ENCODE data around the gene DPP6. TPM values are rescaled to one million over a fixed set of nuclear protein-coding genes. Genes with fewer than 3 reads are reported as not detected.

The DPP6 gene
- total RNA-seq, 1 donor from 2014 or later = not detected

- no peaks in the 10 kb centered on the region for H3K4me1 Mint-ChIP-seq
- intact Hi-C loops (cut with micrococcal nuclease) = no loop called here
- no peaks in the 10 kb centered on the region for H3K27me3 Mint-ChIP-seq
Observed at GRCh38 chr7:154383045-154383444, 330.8 kb downstream of the DPP6 start.

GRCh38 chr7:154385214-154385613, 333.0 kb downstream of the DPP6 start:
- Mint-ChIP-seq H3K9me3 (peaks cover 5% of the 10 kb centered on the region), H3K4me3 (no peak overlapping the region), H3K4me1 (no peaks in the 10 kb centered on the region), H3K27me3 (no peaks in the 10 kb centered on the region), H3K27ac (no peak overlapping the region), H3K36me3 (ENCODE audit: low read depth) (no peaks in the 10 kb centered on the region)
- intact Hi-C loops (cut with micrococcal nuclease) = no loop called here
- DNase-seq = no peak

More at GRCh38 chr7:154383045-154383444, 330.8 kb downstream of the DPP6 start:
- DNase-seq = no peak
- Mint-ChIP-seq H3K9me3 (peaks cover 5% of the 10 kb centered on the region), H3K27ac (no peak overlapping the region), H3K4me3 (no peak overlapping the region), H3K36me3 (ENCODE audit: low read depth) (no peaks in the 10 kb centered on the region)

GRCh38 chr7:154387252-154387651, 335.1 kb downstream of the DPP6 start:
- Mint-ChIP-seq H3K9me3 (peaks cover 5% of the 10 kb centered on the region), H3K4me3 (no peak overlapping the region), H3K4me1 (no peaks in the 10 kb centered on the region), H3K27me3 (no peaks in the 10 kb centered on the region), H3K36me3 (ENCODE audit: low read depth) (no peaks in the 10 kb centered on the region), H3K27ac (no peak overlapping the region)
- DNase-seq = no peak
- intact Hi-C loops (cut with micrococcal nuclease) = no loop called here

- DNase-seq = no peak
- no peaks in the 10 kb centered on the region for H3K4me1 Mint-ChIP-seq
- H3K27ac Mint-ChIP-seq = no peak overlapping the region
- H3K4me3 Mint-ChIP-seq = no peak overlapping the region
- H3K9me3 Mint-ChIP-seq = peaks cover 5% of the 10 kb centered on the region
- H3K27me3 Mint-ChIP-seq = no peaks in the 10 kb centered on the region
- intact Hi-C loops (cut with micrococcal nuclease) = no loop called here
- no peaks in the 10 kb centered on the region for H3K36me3 Mint-ChIP-seq (ENCODE audit: low read depth)
Observed at GRCh38 chr7:154388412-154388811, 336.2 kb downstream of the DPP6 start.

GRCh38 chr7:154388999-154389398, 336.8 kb downstream of the DPP6 start:
- no peaks in the 10 kb centered on the region for H3K4me1 Mint-ChIP-seq
- intact Hi-C loops (cut with micrococcal nuclease) = no loop called here
- H3K9me3 Mint-ChIP-seq = peaks cover 3% of the 10 kb centered on the region
- H3K4me3 Mint-ChIP-seq = no peak overlapping the region
- no peaks in the 10 kb centered on the region for H3K27me3 Mint-ChIP-seq
- DNase-seq = no peak
- no peak overlapping the region for H3K27ac Mint-ChIP-seq
- no peaks in the 10 kb centered on the region for H3K36me3 Mint-ChIP-seq (ENCODE audit: low read depth)

- H3K27ac Mint-ChIP-seq = no peak overlapping the region
- no peaks in the 10 kb centered on the region for H3K9me3 Mint-ChIP-seq
- H3K27me3 Mint-ChIP-seq = no peaks in the 10 kb centered on the region
- H3K4me3 Mint-ChIP-seq = no peak overlapping the region
- H3K4me1 Mint-ChIP-seq = no peaks in the 10 kb centered on the region
- intact Hi-C loops (cut with micrococcal nuclease) = no loop called here
- DNase-seq = no peak
- H3K36me3 Mint-ChIP-seq (ENCODE audit: low read depth) = no peaks in the 10 kb centered on the region
Observed at GRCh38 chr7:154390961-154391360, 338.8 kb downstream of the DPP6 start.

GRCh38 chr7:154394804-154395203, 342.6 kb downstream of the DPP6 start:
- Mint-ChIP-seq H3K9me3 (no peaks in the 10 kb centered on the region), H3K4me1 (no peaks in the 10 kb centered on the region), H3K36me3 (ENCODE audit: low read depth) (no peaks in the 10 kb centered on the region), H3K27ac (no peak overlapping the region), H3K27me3 (no peaks in the 10 kb centered on the region), H3K4me3 (no peak overlapping the region)
- no peak for DNase-seq
- intact Hi-C loops (cut with micrococcal nuclease) = no loop called here

- no peak overlapping the region for H3K4me3 Mint-ChIP-seq
- DNase-seq = no peak
- no peaks in the 10 kb centered on the region for H3K4me1 Mint-ChIP-seq
- H3K27me3 Mint-ChIP-seq = no peaks in the 10 kb centered on the region
- intact Hi-C loops (cut with micrococcal nuclease) = no loop called here
- H3K27ac Mint-ChIP-seq = no peak overlapping the region
- H3K9me3 Mint-ChIP-seq = peaks cover 3% of the 10 kb centered on the region
- no peaks in the 10 kb centered on the region for H3K36me3 Mint-ChIP-seq (ENCODE audit: low read depth)
Observed at GRCh38 chr7:154406312-154406711, 354.1 kb downstream of the DPP6 start.

GRCh38 chr7:154409703-154410311, 357.6 kb downstream of the DPP6 start:
- H3K4me3 Mint-ChIP-seq = no peak overlapping the region
- no peaks in the 10 kb centered on the region for H3K27me3 Mint-ChIP-seq
- H3K4me1 Mint-ChIP-seq = no peaks in the 10 kb centered on the region
- no peaks in the 10 kb centered on the region for H3K36me3 Mint-ChIP-seq (ENCODE audit: low read depth)
- H3K27ac Mint-ChIP-seq = no peak overlapping the region
- peak; percentile 61 for DNase-seq
- H3K9me3 Mint-ChIP-seq = no peaks in the 10 kb centered on the region
- intact Hi-C loops (cut with micrococcal nuclease) = no loop called here

- intact Hi-C loops (cut with micrococcal nuclease) = no loop called here
- no peak overlapping the region for H3K4me3 Mint-ChIP-seq
- no peaks in the 10 kb centered on the region for H3K36me3 Mint-ChIP-seq (ENCODE audit: low read depth)
- H3K9me3 Mint-ChIP-seq = peaks cover 3% of the 10 kb centered on the region
- no peaks in the 10 kb centered on the region for H3K27me3 Mint-ChIP-seq
- no peak overlapping the region for H3K27ac Mint-ChIP-seq
- H3K4me1 Mint-ChIP-seq = no peaks in the 10 kb centered on the region
- DNase-seq = no peak
Observed at GRCh38 chr7:154412105-154412504, 359.9 kb downstream of the DPP6 start.

- Mint-ChIP-seq H3K36me3 (ENCODE audit: low read depth) (no peaks in the 10 kb centered on the region), H3K27me3 (no peaks in the 10 kb centered on the region), H3K27ac (no peak overlapping the region), H3K4me1 (no peaks in the 10 kb centered on the region), H3K9me3 (peaks cover 3% of the 10 kb centered on the region), H3K4me3 (no peak overlapping the region)
- no peak for DNase-seq
- intact Hi-C loops (cut with micrococcal nuclease) = no loop called here
Observed at GRCh38 chr7:154415709-154416399, 363.7 kb downstream of the DPP6 start.

- H3K27me3 Mint-ChIP-seq = no peaks in the 10 kb centered on the region
- no peak overlapping the region for H3K4me3 Mint-ChIP-seq
- DNase-seq = no peak
- intact Hi-C loops (cut with micrococcal nuclease) = no loop called here
- no peaks in the 10 kb centered on the region for H3K36me3 Mint-ChIP-seq (ENCODE audit: low read depth)
- H3K27ac Mint-ChIP-seq = no peak overlapping the region
- H3K4me1 Mint-ChIP-seq = no peaks in the 10 kb centered on the region
- peaks cover 3% of the 10 kb centered on the region for H3K9me3 Mint-ChIP-seq
Observed at GRCh38 chr7:154416714-154417113, 364.5 kb downstream of the DPP6 start.

- no peak overlapping the region for H3K27ac Mint-ChIP-seq
Observed at GRCh38 chr7:154419344-154419743, 367.1 kb downstream of the DPP6 start.

GRCh38 chr7:154423231-154423630, 371.0 kb downstream of the DPP6 start:
- no peaks in the 10 kb centered on the region for H3K4me1 Mint-ChIP-seq
- H3K9me3 Mint-ChIP-seq = peaks cover 7% of the 10 kb centered on the region
- H3K4me3 Mint-ChIP-seq = no peak overlapping the region
- H3K27me3 Mint-ChIP-seq = no peaks in the 10 kb centered on the region
- no peak for DNase-seq
- intact Hi-C loops (cut with micrococcal nuclease) = no loop called here
- H3K36me3 Mint-ChIP-seq (ENCODE audit: low read depth) = no peaks in the 10 kb centered on the region
- no peak overlapping the region for H3K27ac Mint-ChIP-seq

More at GRCh38 chr7:154419344-154419743, 367.1 kb downstream of the DPP6 start:
- Mint-ChIP-seq H3K9me3 (peaks cover 10% of the 10 kb centered on the region), H3K36me3 (ENCODE audit: low read depth) (no peaks in the 10 kb centered on the region), H3K27me3 (no peaks in the 10 kb centered on the region), H3K4me1 (no peaks in the 10 kb centered on the region), H3K4me3 (no peak overlapping the region)
- intact Hi-C loops (cut with micrococcal nuclease) = no loop called here
- DNase-seq = no peak

- DNase-seq = no peak
- H3K27me3 Mint-ChIP-seq = no peaks in the 10 kb centered on the region
- intact Hi-C loops (cut with micrococcal nuclease) = no loop called here
- H3K36me3 Mint-ChIP-seq (ENCODE audit: low read depth) = no peaks in the 10 kb centered on the region
- H3K4me3 Mint-ChIP-seq = no peak overlapping the region
- H3K9me3 Mint-ChIP-seq = peaks cover 9% of the 10 kb centered on the region
- H3K4me1 Mint-ChIP-seq = no peaks in the 10 kb centered on the region
- no peak overlapping the region for H3K27ac Mint-ChIP-seq
Observed at GRCh38 chr7:154424350-154424749, 372.2 kb downstream of the DPP6 start.

Data from activated CD4-positive, alpha-beta T cell treated with anti-CD3 and anti-CD28 coated beads, Interleukin-2, amount 10 ng/mL, durations not matched to agents 24 days and 14 days (primary cell).